ENCODE data around the gene CYP8B1.

- TF ChIP-seq POLR2A (IDR thresholded peaks at IDR 0.05) (no peak), CTCF (IDR thresholded peaks at IDR 0.05) (no peak), EP300 (IDR thresholded peaks at IDR 0.05) (no peak)
Measured at GRCh38 chr3:42872718-42873117, 3.0 kb downstream of the CYP8B1 start.

Measured in tibial nerve (tissue), 4 donors.